ENCODE data around the gene DCP1A.
"Not testable (repeated sequence)": the region's sequence is repeated elsewhere in the genome, so short reads cannot be mapped to it uniquely, and the experiment has no call there.

DCP1A gene
- total RNA-seq: 66.1 to 85.0 (median 68.6) reads per million in 3 donors

DNA sequence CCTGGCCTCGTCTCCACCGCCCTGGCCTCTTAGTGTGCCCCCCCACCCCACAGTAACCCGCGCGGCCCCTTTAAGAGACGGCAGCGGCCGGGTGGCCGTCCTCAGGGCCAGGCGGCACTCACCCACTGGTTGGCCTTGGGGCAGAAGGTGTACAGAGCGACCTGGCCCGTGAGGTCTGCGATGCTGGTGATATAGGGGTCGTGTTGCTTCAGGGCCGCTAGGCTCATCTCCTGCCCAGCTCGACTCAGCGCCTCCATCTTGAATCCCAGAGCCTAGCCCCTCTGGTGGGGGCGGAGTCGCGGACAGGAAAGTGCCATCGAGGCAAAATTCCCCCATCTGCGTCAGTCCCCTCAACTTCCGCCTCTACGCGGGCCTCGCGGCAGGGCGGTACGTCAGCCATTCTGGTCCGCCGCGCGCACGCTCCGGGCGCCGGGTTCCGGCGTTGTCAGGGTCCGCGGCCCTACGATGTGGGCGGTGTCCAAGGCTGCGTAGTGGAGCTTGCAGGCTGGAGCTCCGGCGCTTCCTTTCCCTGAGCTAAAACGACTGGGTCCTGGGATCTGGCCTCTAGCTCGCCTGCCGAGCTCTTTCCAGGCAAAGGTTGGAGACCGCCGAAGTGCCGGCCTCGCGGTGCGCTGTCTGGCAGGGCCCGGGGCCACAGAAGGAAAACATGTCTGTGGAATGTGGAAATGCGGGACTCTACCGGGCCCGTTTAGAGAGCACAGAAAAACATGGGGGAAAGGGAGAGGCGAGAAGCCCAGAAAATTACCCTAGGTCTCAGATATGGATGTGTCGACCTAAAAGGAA lies at the start of gene DCP1A:
DCP1A (minus strand) TSS at position 283 of the 804 bp plus-strand sequence; CDS start at position 257, 26 bp downstream.
- H3K4me1 ChIP-seq (ENCODE audit: control insufficient read depth, insufficient read depth, low read length, poor library complexity, severe bottlenecking): peaks cover 8% of the 10 kb centered on the region
- DNase-seq: peak; percentile 85 to 92 (median 92)
- H3K4me3 ChIP-seq (ENCODE audit: insufficient read depth, low read depth, low read length, poor library complexity, severe bottlenecking): peak within 1 kb of the TSS; percentile 100
- peaks cover 11% of the 10 kb centered on the region for H3K36me3 ChIP-seq (ENCODE audit: control insufficient read depth, insufficient read depth, low read length)
- H3K27ac ChIP-seq (ENCODE audit: insufficient read depth, low read length, poor library complexity, severe bottlenecking): peak within 1 kb of the TSS; percentile 98
- H3K27me3 ChIP-seq (replicated peaks; ENCODE audit: control insufficient read depth, insufficient read depth, low read length, poor library complexity, severe bottlenecking): no peaks in the 10 kb centered on the region
- H3K9me3 ChIP-seq (ENCODE audit: control insufficient read depth, low read length): no peaks in the 10 kb centered on the region

DNA sequence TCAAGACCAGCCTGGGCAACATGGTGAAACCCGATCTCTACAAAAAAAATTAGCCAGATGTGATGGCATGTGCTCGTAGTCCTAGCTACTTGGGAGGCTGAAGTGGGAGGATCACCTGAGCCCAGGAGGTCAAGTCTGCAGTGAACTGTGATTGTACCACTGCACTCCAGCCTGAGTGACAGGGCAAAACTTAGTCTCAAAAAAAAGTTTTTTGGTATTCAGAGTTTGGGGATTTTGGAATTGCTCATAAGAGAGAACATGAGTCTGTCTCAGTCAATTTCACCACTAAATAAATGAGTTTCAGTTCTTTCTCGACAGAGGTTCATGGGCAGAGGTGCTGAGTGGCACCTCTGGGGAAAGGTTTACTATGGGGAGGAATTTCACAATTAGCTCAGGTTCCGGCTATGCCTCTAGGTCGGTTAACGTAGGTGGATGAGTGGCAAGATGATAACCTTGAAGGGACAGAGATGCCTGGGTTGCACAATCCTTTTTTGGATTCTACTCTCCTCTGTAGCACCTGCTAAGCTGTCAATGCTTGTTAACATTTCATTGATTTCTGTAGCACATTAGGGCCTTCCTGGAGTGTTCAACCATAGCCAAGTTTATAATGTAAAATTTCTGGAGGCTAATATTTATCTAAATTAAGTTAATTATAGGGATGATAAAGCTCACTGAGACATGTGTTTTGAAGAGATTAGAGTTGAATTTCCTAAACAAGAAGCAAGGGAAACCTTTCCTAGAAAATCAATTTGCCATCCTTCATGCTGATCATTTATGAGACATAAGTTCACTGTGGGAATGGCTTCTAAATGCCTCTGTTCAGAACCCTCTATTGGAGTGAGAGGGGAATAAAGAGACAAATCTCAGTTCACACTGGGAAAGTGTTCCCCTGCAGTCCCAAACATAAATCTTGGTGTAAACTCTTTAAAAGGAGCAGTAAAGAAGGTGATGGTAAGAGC lies 37.4 kb upstream of the DCP1A start:
- DNase-seq: no peak
- Histone ChIP-seq H3K4me1 (ENCODE audit: control insufficient read depth, insufficient read depth, low read length, poor library complexity, severe bottlenecking) (no peaks in the 10 kb centered on the region), H3K4me3 (ENCODE audit: insufficient read depth, low read depth, low read length, poor library complexity, severe bottlenecking) (no peak overlapping the region), H3K27me3 (replicated peaks; ENCODE audit: control insufficient read depth, insufficient read depth, low read length, poor library complexity, severe bottlenecking) (no peaks in the 10 kb centered on the region), H3K36me3 (ENCODE audit: control insufficient read depth, insufficient read depth, low read length) (no peaks in the 10 kb centered on the region), H3K9me3 (ENCODE audit: control insufficient read depth, low read length) (no peaks in the 10 kb centered on the region), H3K27ac (ENCODE audit: insufficient read depth, low read length, poor library complexity, severe bottlenecking) (no peak overlapping the region)

DNA sequence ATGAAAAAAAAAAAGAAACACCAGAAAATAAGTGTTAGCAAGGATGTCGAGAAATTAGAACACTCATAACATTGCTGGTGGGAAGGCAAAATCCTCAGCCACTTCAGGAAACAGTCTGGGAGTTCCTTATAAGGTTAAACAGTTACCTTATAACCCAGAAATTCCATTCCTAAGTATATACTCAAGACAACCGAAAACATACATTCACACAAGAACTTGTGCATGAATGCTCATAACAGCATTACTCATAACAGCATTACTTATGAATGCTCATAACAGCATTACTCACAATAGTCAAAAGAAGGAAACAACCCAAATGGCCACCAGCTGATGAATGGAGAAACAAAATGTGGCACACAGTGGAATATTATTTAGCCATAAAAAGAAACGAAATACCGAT lies 34.8 kb upstream of the DCP1A start:
- no peak overlapping the region for H3K27ac ChIP-seq (ENCODE audit: insufficient read depth, low read length, poor library complexity, severe bottlenecking)
- no peak for DNase-seq
- no peaks in the 10 kb centered on the region for H3K4me1 ChIP-seq (ENCODE audit: control insufficient read depth, insufficient read depth, low read length, poor library complexity, severe bottlenecking)
- H3K27me3 ChIP-seq (replicated peaks; ENCODE audit: control insufficient read depth, insufficient read depth, low read length, poor library complexity, severe bottlenecking): no peaks in the 10 kb centered on the region
- H3K9me3 ChIP-seq (ENCODE audit: control insufficient read depth, low read length): no peaks in the 10 kb centered on the region
- H3K36me3 ChIP-seq (ENCODE audit: control insufficient read depth, insufficient read depth, low read length): no peaks in the 10 kb centered on the region
- H3K4me3 ChIP-seq (ENCODE audit: insufficient read depth, low read depth, low read length, poor library complexity, severe bottlenecking): no peak overlapping the region

DNA sequence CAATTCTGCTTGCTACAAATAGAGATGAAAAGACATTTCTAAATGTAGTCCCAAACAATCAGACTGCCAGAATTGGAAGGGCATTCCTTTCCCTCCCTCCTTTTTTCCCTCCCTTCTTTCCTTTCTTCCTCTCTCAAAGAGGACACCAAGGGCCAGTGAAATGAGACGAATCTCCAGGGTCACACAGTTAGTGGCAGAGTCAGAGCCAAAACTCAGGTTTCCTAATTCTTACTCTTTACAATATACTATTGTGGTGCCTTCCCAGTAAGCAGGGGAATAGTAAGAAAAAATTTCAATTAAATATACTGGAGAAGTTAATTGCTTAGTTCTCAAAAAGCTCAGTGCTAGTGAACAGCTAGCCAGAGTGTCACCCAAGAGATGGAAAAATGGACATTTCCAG lies 33.0 kb upstream of the DCP1A start:
- no peaks in the 10 kb centered on the region for H3K36me3 ChIP-seq (ENCODE audit: control insufficient read depth, insufficient read depth, low read length)
- no peaks in the 10 kb centered on the region for H3K4me1 ChIP-seq (ENCODE audit: control insufficient read depth, insufficient read depth, low read length, poor library complexity, severe bottlenecking)
- no peaks in the 10 kb centered on the region for H3K27me3 ChIP-seq (replicated peaks; ENCODE audit: control insufficient read depth, insufficient read depth, low read length, poor library complexity, severe bottlenecking)
- no peak for DNase-seq
- H3K4me3 ChIP-seq (ENCODE audit: insufficient read depth, low read depth, low read length, poor library complexity, severe bottlenecking): no peak overlapping the region
- H3K27ac ChIP-seq (ENCODE audit: insufficient read depth, low read length, poor library complexity, severe bottlenecking): no peak overlapping the region
- no peaks in the 10 kb centered on the region for H3K9me3 ChIP-seq (ENCODE audit: control insufficient read depth, low read length)

DNA sequence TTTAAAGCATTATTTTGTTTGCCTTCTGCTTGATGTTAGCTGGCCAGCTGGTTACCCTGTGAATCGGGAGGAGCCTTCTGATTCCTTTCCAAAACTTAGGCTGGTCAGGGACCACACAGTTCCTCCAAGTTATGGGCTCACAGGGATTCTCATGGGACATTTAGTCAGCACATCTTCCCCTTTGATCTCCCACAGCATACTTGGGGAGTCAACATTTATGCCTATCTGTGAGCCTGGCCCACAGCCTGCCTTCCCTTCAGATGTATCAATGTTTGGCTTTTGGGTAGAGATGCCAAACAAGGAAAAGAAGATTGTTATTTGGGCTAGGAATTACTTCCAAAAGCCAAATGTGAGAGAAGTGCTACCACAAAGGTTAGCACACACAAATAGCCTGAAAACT lies 32.6 kb upstream of the DCP1A start:
- H3K36me3 ChIP-seq (ENCODE audit: control insufficient read depth, insufficient read depth, low read length): no peaks in the 10 kb centered on the region
- no peaks in the 10 kb centered on the region for H3K4me1 ChIP-seq (ENCODE audit: control insufficient read depth, insufficient read depth, low read length, poor library complexity, severe bottlenecking)
- H3K9me3 ChIP-seq (ENCODE audit: control insufficient read depth, low read length): no peaks in the 10 kb centered on the region
- no peak overlapping the region for H3K4me3 ChIP-seq (ENCODE audit: insufficient read depth, low read depth, low read length, poor library complexity, severe bottlenecking)
- no peaks in the 10 kb centered on the region for H3K27me3 ChIP-seq (replicated peaks; ENCODE audit: control insufficient read depth, insufficient read depth, low read length, poor library complexity, severe bottlenecking)
- H3K27ac ChIP-seq (ENCODE audit: insufficient read depth, low read length, poor library complexity, severe bottlenecking): no peak overlapping the region
- DNase-seq: no peak

DNA sequence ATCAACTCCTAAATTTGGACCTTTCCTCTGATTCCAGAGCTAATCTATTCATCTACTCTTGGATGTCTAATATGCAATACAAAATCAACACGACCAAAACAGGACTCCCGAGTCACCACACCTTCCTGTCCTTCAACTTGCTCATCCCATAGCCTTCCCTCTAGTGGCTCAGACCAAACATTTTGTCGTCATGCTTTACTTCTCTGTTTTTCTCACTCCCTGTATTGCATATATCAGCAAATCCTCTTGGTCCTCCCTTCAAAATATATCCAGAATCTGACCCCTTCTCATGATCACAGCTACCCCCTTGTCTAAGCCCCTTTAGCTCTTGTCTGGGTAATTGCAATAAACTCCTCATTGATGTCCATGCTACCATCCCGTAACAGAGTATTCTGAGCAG lies 30.5 kb upstream of the DCP1A start:
- DNase-seq: no peak
- no peaks in the 10 kb centered on the region for H3K4me1 ChIP-seq (ENCODE audit: control insufficient read depth, insufficient read depth, low read length, poor library complexity, severe bottlenecking)
- H3K9me3 ChIP-seq (ENCODE audit: control insufficient read depth, low read length): no peaks in the 10 kb centered on the region
- H3K27me3 ChIP-seq (replicated peaks; ENCODE audit: control insufficient read depth, insufficient read depth, low read length, poor library complexity, severe bottlenecking): no peaks in the 10 kb centered on the region
- H3K36me3 ChIP-seq (ENCODE audit: control insufficient read depth, insufficient read depth, low read length): no peaks in the 10 kb centered on the region
- no peak overlapping the region for H3K4me3 ChIP-seq (ENCODE audit: insufficient read depth, low read depth, low read length, poor library complexity, severe bottlenecking)
- H3K27ac ChIP-seq (ENCODE audit: insufficient read depth, low read length, poor library complexity, severe bottlenecking): no peak overlapping the region

DNA sequence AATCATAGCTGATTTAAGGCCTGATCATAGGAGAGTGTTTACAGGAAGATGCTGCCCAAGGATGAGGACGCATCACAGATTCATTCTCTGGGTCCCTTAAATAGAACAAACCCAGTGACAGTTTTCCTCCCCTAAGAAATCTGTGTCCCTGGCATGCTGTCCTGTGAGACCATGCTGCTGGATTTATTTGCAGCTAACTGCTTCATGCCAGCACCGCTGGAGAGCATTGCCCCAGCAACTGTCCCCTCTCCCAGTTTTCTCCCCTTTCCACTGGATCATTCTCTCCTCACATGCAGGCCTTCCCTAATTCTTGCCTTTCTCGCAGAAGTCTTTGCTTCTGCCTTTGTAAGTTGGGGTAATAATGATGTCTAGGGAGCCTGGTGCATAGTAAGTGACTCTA lies 29.3 kb upstream of the DCP1A start:
- H3K9me3 ChIP-seq (ENCODE audit: control insufficient read depth, low read length): no peaks in the 10 kb centered on the region

DNA sequence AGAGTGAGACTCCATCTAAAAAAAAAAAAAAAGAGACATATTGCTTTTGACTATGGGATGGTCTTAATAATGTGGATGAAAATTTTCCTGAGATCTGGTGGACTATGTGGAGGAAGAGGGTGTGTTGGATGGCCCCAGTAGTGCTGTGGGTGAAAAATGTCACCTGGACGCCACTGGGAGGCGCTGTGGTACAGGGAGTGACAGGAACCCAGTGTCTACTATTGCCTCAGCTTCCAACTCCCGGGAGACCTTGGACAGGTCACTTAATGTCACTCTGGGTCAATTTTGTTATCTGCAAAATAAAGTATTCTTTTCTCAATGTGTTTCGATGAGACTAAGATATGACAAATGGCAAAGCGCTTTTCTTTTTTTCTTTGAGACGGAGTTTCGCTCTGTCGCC lies 27.7 kb upstream of the DCP1A start:
- Histone ChIP-seq H3K27me3 (replicated peaks; ENCODE audit: control insufficient read depth, insufficient read depth, low read length, poor library complexity, severe bottlenecking) (no peaks in the 10 kb centered on the region), H3K36me3 (ENCODE audit: control insufficient read depth, insufficient read depth, low read length) (no peaks in the 10 kb centered on the region), H3K27ac (ENCODE audit: insufficient read depth, low read length, poor library complexity, severe bottlenecking) (no peak overlapping the region), H3K4me1 (ENCODE audit: control insufficient read depth, insufficient read depth, low read length, poor library complexity, severe bottlenecking) (no peaks in the 10 kb centered on the region), H3K9me3 (ENCODE audit: control insufficient read depth, low read length) (no peaks in the 10 kb centered on the region), H3K4me3 (ENCODE audit: insufficient read depth, low read depth, low read length, poor library complexity, severe bottlenecking) (no peak overlapping the region)
- DNase-seq: peak in 2 of 3 donors; percentile 9 to 11

More for the DNA sequence above, 29.3 kb upstream of the DCP1A start:
- no peaks in the 10 kb centered on the region for H3K4me1 ChIP-seq (ENCODE audit: control insufficient read depth, insufficient read depth, low read length, poor library complexity, severe bottlenecking)
- DNase-seq: no peak
- H3K27me3 ChIP-seq (replicated peaks; ENCODE audit: control insufficient read depth, insufficient read depth, low read length, poor library complexity, severe bottlenecking): no peaks in the 10 kb centered on the region
- no peak overlapping the region for H3K27ac ChIP-seq (ENCODE audit: insufficient read depth, low read length, poor library complexity, severe bottlenecking)
- no peak overlapping the region for H3K4me3 ChIP-seq (ENCODE audit: insufficient read depth, low read depth, low read length, poor library complexity, severe bottlenecking)
- no peaks in the 10 kb centered on the region for H3K36me3 ChIP-seq (ENCODE audit: control insufficient read depth, insufficient read depth, low read length)

DNA sequence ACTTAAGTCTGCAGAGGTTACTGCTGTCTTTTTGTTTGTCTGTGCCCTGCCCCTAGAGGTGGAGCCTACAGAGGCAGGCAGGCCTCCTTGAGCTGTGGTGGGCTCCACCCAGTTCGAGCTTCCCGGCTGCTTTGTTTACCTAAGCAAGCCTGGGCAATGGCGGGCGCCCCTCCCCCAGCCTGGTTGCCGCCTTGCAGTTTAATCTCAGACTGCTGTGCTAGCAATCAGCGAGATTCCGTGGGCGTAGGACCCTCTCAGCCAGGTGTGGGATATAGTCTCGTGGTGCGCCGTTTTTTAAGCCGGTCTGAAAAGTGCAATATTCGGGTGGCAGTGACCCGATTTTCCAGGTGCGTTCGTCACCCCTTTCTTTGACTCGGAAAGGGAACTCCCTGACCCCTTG lies 23.4 kb upstream of the DCP1A start:
- not testable (repeated sequence) for H3K4me3 ChIP-seq (ENCODE audit: insufficient read depth, low read depth, low read length, poor library complexity, severe bottlenecking)

DNA sequence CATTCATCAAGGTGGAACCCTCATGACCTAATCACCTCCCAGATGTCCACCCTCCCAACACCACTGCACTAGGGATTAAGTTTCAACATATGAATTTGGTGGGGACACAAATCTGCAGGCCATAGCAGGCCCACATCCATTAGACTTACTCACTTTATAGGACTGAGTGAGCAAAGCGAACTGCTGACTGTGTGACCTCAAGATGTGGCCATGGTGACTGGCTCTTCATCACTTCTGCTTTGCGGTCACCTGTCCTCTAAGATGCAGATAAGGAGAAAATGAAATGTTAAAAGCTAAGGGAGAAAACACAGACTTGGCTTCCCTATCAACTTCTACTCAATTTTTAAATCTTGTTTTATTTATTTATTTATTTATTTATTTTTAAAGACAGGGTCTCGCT lies 14.5 kb upstream of the DCP1A start:
- Histone ChIP-seq H3K27me3 (replicated peaks; ENCODE audit: control insufficient read depth, insufficient read depth, low read length, poor library complexity, severe bottlenecking) (no peaks in the 10 kb centered on the region), H3K4me3 (ENCODE audit: insufficient read depth, low read depth, low read length, poor library complexity, severe bottlenecking) (no peak overlapping the region), H3K4me1 (ENCODE audit: control insufficient read depth, insufficient read depth, low read length, poor library complexity, severe bottlenecking) (no peaks in the 10 kb centered on the region), H3K36me3 (ENCODE audit: control insufficient read depth, insufficient read depth, low read length) (no peaks in the 10 kb centered on the region), H3K27ac (ENCODE audit: insufficient read depth, low read length, poor library complexity, severe bottlenecking) (no peak overlapping the region), H3K9me3 (ENCODE audit: control insufficient read depth, low read length) (no peaks in the 10 kb centered on the region)
- DNase-seq: no peak

More for the DNA sequence above, 23.4 kb upstream of the DCP1A start:
- not testable (repeated sequence) for H3K4me1 ChIP-seq (ENCODE audit: control insufficient read depth, insufficient read depth, low read length, poor library complexity, severe bottlenecking); H3K36me3 ChIP-seq (ENCODE audit: control insufficient read depth, insufficient read depth, low read length); H3K27me3 ChIP-seq (replicated peaks; ENCODE audit: control insufficient read depth, insufficient read depth, low read length, poor library complexity, severe bottlenecking); H3K9me3 ChIP-seq (ENCODE audit: control insufficient read depth, low read length); DNase-seq; H3K27ac ChIP-seq (ENCODE audit: insufficient read depth, low read length, poor library complexity, severe bottlenecking)
